HCT116 (cell line): ENCODE data around the gene CDK16. TPM values are rescaled to one million over a fixed set of nuclear protein-coding genes. Genes with fewer than 3 reads are reported as not detected.

Source experiments
- ATAC-seq: fragments of 200-7000 bp; cut with Tn5 transposase; 2 replicates; pipeline ENCODE4 v1.9.1; 2020; ENCODE audit warnings: mild to moderate bottlenecking, moderate library complexity
- BruUV-seq: library from RNA; stranded (reverse); fragments of 400-500 nt; replicated peaks from 2 replicates; lab custom pipeline; 2021; lab: Mats Ljungman, UMichigan
- CTCF ChIA-PET: fragments of 300-600 bp; sonication (Branson Sonifier 250); formaldehyde crosslinking; loops from one replicate; lab custom pipeline; 2021; ENCODE audit warnings: antibody characterized with exemption; lab: Charles Lee
- POLR2A ChIA-PET: fragments of 300-600, 350-600 bp; sonication (Branson Sonifier 250); formaldehyde crosslinking; loops from one replicate; lab custom pipeline; 2021; ENCODE audit warnings: antibody characterized with exemption; lab: Charles Lee
- RAD21 ChIA-PET, 2 experiments: fragments of 300-600 bp; sonication (Branson Sonifier 250); formaldehyde crosslinking; loops; one replicate each; lab custom pipeline; 2023; ENCODE audit warnings: low total read pairs in 2 of 2; ENCODE audit not compliant: uncharacterized antibody in 2 of 2, unreplicated experiment in 2 of 2, low non-redundant PET in 1 of 2; lab: Charles Lee
- DNase-seq: peaks from one replicate; pipeline ENCODE4 v3.0.0-alpha.2; 2010; ENCODE audit warnings: low read depth, low spot score
- H2AFZ ChIP-seq: fragments of 200-600 bp; shearing (Covaris generic), sonication (generic); 2 replicates; pipeline ENCODE4 v1.6.1; 2017; ENCODE audit warnings: low read depth, mixed run types, mixed read lengths, antibody characterized with exemption, low read length; ENCODE audit not compliant: poor library complexity, severe bottlenecking
- H3K27ac ChIP-seq: 2 replicates; pipeline ENCODE4 v1.5.1; 2012; ENCODE audit warnings: low read depth, low read length
- H3K27me3 ChIP-seq: fragments of 200-600 bp; sonication (generic); 2 replicates; pipeline ENCODE4 v1.6.1; 2016; ENCODE audit warnings: mixed run types, low read length, mixed read lengths; ENCODE audit not compliant: insufficient read depth
- H3K36me3 ChIP-seq, 2 experiments: fragments of 200-500 bp in 1 of 2; fragments of 200-600 bp in 1 of 2; sonication (Bioruptor generic) in 1 of 2; sonication (generic) in 1 of 2; 2 replicates each; pipeline versions ENCODE4 v1.5.1 to v1.6.1; 2014 to 2016; ENCODE audit warnings: low read length in 2 of 2, inconsistent platforms in 1 of 2, mixed read lengths in 1 of 2, mixed run types in 1 of 2; ENCODE audit not compliant: insufficient read depth in 2 of 2, control insufficient read depth in 1 of 2
- H3K4me1 ChIP-seq, 2 experiments: fragments of 200-600 bp in 1 of 2; sonication (generic) in 1 of 2; 2 replicates each; pipeline versions ENCODE4 v1.5.1 to v1.6.1; 2012 to 2017; ENCODE audit warnings: low read length in 2 of 2, inconsistent platforms in 1 of 2, mild to moderate bottlenecking in 1 of 2, mixed read lengths in 1 of 2, mixed run types in 1 of 2, moderate library complexity in 1 of 2; ENCODE audit not compliant: insufficient read depth in 2 of 2, control insufficient read depth in 1 of 2
- H3K4me2 ChIP-seq: fragments of 200-600 bp; sonication (generic); 2 replicates; pipeline ENCODE4 v1.6.1; 2017; ENCODE audit warnings: mixed run types, low read length, mixed read lengths
- H3K4me3 ChIP-seq, 2 experiments: fragments of 200-600 bp in 1 of 2; sonication (generic) in 1 of 2; replicated peaks in 1 of 2; 2 replicates each; pipeline ENCODE4 v1.5.1; 2011 to 2016; ENCODE audit warnings: low read length in 2 of 2, control low read depth in 1 of 2, low read depth in 1 of 2, mild to moderate bottlenecking in 1 of 2, mixed read lengths in 1 of 2, mixed run types in 1 of 2
- H3K79me2 ChIP-seq: fragments of 200-600 bp; sonication (generic); 2 replicates; pipeline ENCODE4 v1.6.1; 2017; ENCODE audit warnings: mild to moderate bottlenecking, mixed run types, low read length, moderate library complexity, mixed read lengths; ENCODE audit not compliant: insufficient read depth
- H3K9ac ChIP-seq: fragments of 200-600 bp; sonication (generic); 2 replicates; pipeline ENCODE4 v1.6.1; 2016; ENCODE audit warnings: low read length, mixed read lengths
- H3K9me2 ChIP-seq: fragments of 200-600 bp; sonication (generic), shearing (Covaris generic); 2 replicates; pipeline ENCODE4 v1.6.1; 2017; ENCODE audit warnings: mixed run types, mild to moderate bottlenecking, moderate library complexity; ENCODE audit not compliant: insufficient read depth
- H3K9me3 ChIP-seq, 2 experiments: fragments of 200-500 bp in 1 of 2; fragments of 200-600 bp in 1 of 2; sonication (Bioruptor generic) in 1 of 2; sonication (generic) in 1 of 2; 2 replicates each; pipeline ENCODE4 v1.6.1; 2014 to 2017; ENCODE audit warnings: low read length in 2 of 2, mixed read lengths in 2 of 2, inconsistent platforms in 1 of 2, low read depth in 1 of 2, mild to moderate bottlenecking in 1 of 2, mixed run types in 1 of 2, moderate library complexity in 1 of 2; ENCODE audit not compliant: control insufficient read depth in 1 of 2, insufficient read depth in 1 of 2
- H4K20me1 ChIP-seq: fragments of 200-600 bp; sonication (generic), shearing (Covaris generic); 2 replicates; pipeline ENCODE4 v1.6.1; 2017; ENCODE audit warnings: mixed run types, mild to moderate bottlenecking, moderate library complexity; ENCODE audit not compliant: insufficient read depth
- CEBPB ChIP-seq: IDR thresholded peaks from 2 replicates; pipeline ENCODE4 v1.6.1; 2012; ENCODE audit warnings: low read depth
- CTCF ChIP-seq, 3 experiments: fragments of 200-600 bp in 1 of 3; sonication (generic) in 1 of 3; IDR thresholded peaks in 2 of 3; conservative IDR thresholded peaks in 1 of 3; 2 replicates each; pipeline ENCODE4 v1.5.1; 2012 to 2017; ENCODE audit warnings: low read depth in 2 of 3, low read length in 2 of 3, antibody characterized with exemption in 1 of 3, borderline replicate concordance in 1 of 3, control low read depth in 1 of 3, mild to moderate bottlenecking in 1 of 3, mixed read lengths in 1 of 3, mixed run types in 1 of 3, moderate library complexity in 1 of 3; ENCODE audit not compliant: insufficient read depth in 1 of 3
- EGR1 ChIP-seq: IDR thresholded peaks from 2 replicates; pipeline ENCODE4 v1.6.1; 2012; ENCODE audit warnings: low read depth
- EZH2 ChIP-seq: fragments of 200-600 bp; sonication (generic); IDR thresholded peaks from 2 replicates; pipeline ENCODE4 v1.6.1; 2017; ENCODE audit warnings: antibody characterized with exemption, mixed run types
- FOSL1 ChIP-seq: IDR thresholded peaks from 2 replicates; pipeline ENCODE4 v1.6.1; 2012; ENCODE audit warnings: low read depth
- JUND ChIP-seq: IDR thresholded peaks from 2 replicates; pipeline ENCODE4 v1.6.1; 2012
- RAD21 ChIP-seq: IDR thresholded peaks from 2 replicates; pipeline ENCODE4 v1.6.1; 2012; ENCODE audit warnings: low read depth, mild to moderate bottlenecking
- SIN3A ChIP-seq: IDR thresholded peaks from 2 replicates; pipeline ENCODE4 v1.6.1; 2012; ENCODE audit warnings: low read depth
- SP1 ChIP-seq: IDR thresholded peaks from 2 replicates; pipeline ENCODE4 v1.6.1; 2012; ENCODE audit warnings: low read depth
- YY1 ChIP-seq: IDR thresholded peaks from 2 replicates; pipeline ENCODE4 v1.6.1; 2011; ENCODE audit warnings: low read length, low read depth, moderate library complexity, mild to moderate bottlenecking; ENCODE audit not compliant: insufficient replicate concordance; ENCODE audit errors: extremely low read depth
- ZFX ChIP-seq: fragments of 450-650 bp; IDR thresholded peaks from 2 replicates; pipeline ENCODE4 v1.6.1; 2017
- ZNF274 ChIP-seq: fragments of 200-500 bp; sonication (Bioruptor generic); IDR thresholded peaks from 2 replicates; pipeline ENCODE4 v1.6.1; 2014; ENCODE audit warnings: mild to moderate bottlenecking, low read depth, low read length, inconsistent platforms
- intact Hi-C: fragments of 100-400 bp; cut with micrococcal nuclease; formaldehyde crosslinking; loops from 2 replicates; pipeline ENCODE4 v1.10.0; 2022
- total RNA-seq: library from RNA; stranded (reverse); gene quantifications from one replicate; pipeline ENCODE4 v1.2.1, GENCODE V29; 2021; ENCODE audit not compliant: unreplicated experiment
- TF ChIP-seq, protein P1 (sequence below): IDR thresholded peaks from 2 replicates; pipeline ENCODE4 v1.6.1; 2012; ENCODE audit warnings: low read depth
- TF ChIP-seq, protein P2 (sequence below): IDR thresholded peaks from 2 replicates; pipeline ENCODE4 v1.6.1; 2011; ENCODE audit warnings: mild to moderate bottlenecking, low read length, moderate library complexity; ENCODE audit not compliant: insufficient replicate concordance; ENCODE audit errors: extremely low read depth
- TF ChIP-seq, protein P3 (sequence below): IDR thresholded peaks from 2 replicates; pipeline ENCODE4 v1.6.1; 2012
- TF ChIP-seq, protein P4 (sequence below): IDR thresholded peaks from 2 replicates; pipeline ENCODE4 v1.6.1; 2012

Gene CDK16
- total RNA-seq, 1 experiment from 2014 or later: 131 TPM

- H3K4me1 ChIP-seq: no peaks in the 10 kb centered on the region
- CTCF ChIA-PET: no interaction called here
Observed at GRCh38 chrX:47245156-47245555, 26.7 kb downstream of the CDK16 start.

More at GRCh38 chrX:47245156-47245555, 26.7 kb downstream of the CDK16 start:
- Histone ChIP-seq H3K79me2 (no peaks in the 10 kb centered on the region), H3K27ac (no peak overlapping the region), H3K9ac (no peak overlapping the region), H3K9me2 (no peaks in the 10 kb centered on the region), H3K9me3 (no peaks in the 10 kb centered on the region), H3K4me2 (no peak overlapping the region), H3K27me3 (no peaks in the 10 kb centered on the region), H3K36me3 (no peaks in the 10 kb centered on the region; a peak in 1 of 4 replicates), H2AFZ (no peak overlapping the region), H3K4me3 (no peak overlapping the region), H4K20me1 (no peaks in the 10 kb centered on the region)
- intact Hi-C loops: no loop called here
- BruUV-seq: no TSS peak
- ATAC-seq (no peak), DNase-seq (no peak)
- RAD21 ChIA-PET: no interaction called here
- POLR2A ChIA-PET: interaction anchor here (0.6 kb wide), 1 partner anchor 27 kb away, joined by 4 read pairs; no protein-coding TSS in a partner anchor
- TF ChIP-seq, protein P1, sequence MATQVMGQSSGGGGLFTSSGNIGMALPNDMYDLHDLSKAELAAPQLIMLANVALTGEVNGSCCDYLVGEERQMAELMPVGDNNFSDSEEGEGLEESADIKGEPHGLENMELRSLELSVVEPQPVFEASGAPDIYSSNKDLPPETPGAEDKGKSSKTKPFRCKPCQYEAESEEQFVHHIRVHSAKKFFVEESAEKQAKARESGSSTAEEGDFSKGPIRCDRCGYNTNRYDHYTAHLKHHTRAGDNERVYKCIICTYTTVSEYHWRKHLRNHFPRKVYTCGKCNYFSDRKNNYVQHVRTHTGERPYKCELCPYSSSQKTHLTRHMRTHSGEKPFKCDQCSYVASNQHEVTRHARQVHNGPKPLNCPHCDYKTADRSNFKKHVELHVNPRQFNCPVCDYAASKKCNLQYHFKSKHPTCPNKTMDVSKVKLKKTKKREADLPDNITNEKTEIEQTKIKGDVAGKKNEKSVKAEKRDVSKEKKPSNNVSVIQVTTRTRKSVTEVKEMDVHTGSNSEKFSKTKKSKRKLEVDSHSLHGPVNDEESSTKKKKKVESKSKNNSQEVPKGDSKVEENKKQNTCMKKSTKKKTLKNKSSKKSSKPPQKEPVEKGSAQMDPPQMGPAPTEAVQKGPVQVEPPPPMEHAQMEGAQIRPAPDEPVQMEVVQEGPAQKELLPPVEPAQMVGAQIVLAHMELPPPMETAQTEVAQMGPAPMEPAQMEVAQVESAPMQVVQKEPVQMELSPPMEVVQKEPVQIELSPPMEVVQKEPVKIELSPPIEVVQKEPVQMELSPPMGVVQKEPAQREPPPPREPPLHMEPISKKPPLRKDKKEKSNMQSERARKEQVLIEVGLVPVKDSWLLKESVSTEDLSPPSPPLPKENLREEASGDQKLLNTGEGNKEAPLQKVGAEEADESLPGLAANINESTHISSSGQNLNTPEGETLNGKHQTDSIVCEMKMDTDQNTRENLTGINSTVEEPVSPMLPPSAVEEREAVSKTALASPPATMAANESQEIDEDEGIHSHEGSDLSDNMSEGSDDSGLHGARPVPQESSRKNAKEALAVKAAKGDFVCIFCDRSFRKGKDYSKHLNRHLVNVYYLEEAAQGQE: no peak
- TF ChIP-seq, protein P2, sequence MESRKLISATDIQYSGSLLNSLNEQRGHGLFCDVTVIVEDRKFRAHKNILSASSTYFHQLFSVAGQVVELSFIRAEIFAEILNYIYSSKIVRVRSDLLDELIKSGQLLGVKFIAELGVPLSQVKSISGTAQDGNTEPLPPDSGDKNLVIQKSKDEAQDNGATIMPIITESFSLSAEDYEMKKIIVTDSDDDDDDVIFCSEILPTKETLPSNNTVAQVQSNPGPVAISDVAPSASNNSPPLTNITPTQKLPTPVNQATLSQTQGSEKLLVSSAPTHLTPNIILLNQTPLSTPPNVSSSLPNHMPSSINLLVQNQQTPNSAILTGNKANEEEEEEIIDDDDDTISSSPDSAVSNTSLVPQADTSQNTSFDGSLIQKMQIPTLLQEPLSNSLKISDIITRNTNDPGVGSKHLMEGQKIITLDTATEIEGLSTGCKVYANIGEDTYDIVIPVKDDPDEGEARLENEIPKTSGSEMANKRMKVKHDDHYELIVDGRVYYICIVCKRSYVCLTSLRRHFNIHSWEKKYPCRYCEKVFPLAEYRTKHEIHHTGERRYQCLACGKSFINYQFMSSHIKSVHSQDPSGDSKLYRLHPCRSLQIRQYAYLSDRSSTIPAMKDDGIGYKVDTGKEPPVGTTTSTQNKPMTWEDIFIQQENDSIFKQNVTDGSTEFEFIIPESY: no peak
- TF ChIP-seq, protein P3, sequence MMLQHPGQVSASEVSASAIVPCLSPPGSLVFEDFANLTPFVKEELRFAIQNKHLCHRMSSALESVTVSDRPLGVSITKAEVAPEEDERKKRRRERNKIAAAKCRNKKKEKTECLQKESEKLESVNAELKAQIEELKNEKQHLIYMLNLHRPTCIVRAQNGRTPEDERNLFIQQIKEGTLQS: no peak
- TF ChIP-seq, protein P4, sequence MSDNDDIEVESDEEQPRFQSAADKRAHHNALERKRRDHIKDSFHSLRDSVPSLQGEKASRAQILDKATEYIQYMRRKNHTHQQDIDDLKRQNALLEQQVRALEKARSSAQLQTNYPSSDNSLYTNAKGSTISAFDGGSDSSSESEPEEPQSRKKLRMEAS: no peak
- TF ChIP-seq FOSL1: no peak
- TF ChIP-seq CEBPB: no peak
- no peak for TF ChIP-seq EZH2
- no peak for TF ChIP-seq EGR1
- TF ChIP-seq ZFX: no peak
- no peak for TF ChIP-seq RAD21
- TF ChIP-seq ZNF274: no peak
- TF ChIP-seq CTCF (IDR thresholded peaks at IDR 0.05 in 2 of 3, conservative IDR thresholded peaks at IDR 0.05 in 1 of 3; ENCODE audit: borderline replicate concordance in 1 of 3, insufficient read depth in 1 of 3, low read depth in 2 of 3, low read length in 2 of 3): no peak
- TF ChIP-seq SP1: no peak
- no peak for TF ChIP-seq YY1
- no peak for TF ChIP-seq JUND
- no peak for TF ChIP-seq SIN3A
